ENCODE results near the gene EIF1B. TPM values are rescaled to one million over a fixed set of nuclear protein-coding genes. Genes with fewer than 3 reads are reported as not detected.
"Not testable (repeated sequence)": the region's sequence is repeated elsewhere in the genome, so short reads cannot be mapped to it uniquely, and the experiment has no call there.

Gene EIF1B
- total RNA-seq, result 10 to 100 TPM; 68.9 to 70.4 TPM

DNA sequence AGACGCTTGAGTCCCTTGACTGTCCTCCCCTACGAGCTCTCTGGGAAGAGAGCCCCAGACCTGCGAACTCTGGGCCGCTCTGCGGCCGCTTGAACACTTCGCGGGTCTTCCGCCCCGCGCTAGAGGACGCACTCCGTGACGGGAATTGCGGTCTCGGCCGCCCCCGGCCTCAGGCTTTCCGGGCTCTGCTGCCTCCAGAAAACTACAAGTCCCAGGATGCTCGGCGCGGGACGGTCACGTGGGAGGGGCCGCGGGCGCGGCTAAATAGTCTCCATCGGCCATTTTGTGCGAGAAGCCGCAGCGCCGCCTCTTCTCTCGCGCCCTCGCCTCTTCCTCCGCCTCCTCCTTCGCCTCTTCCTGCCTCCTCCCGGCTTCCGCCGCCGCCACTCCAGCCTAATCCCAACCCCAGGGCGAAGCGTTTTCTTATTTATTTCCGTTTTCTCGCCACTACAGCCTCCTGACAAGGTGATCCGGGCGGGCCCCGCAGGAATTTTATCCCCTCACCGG lies at the start of gene EIF1B:
TSS of gene EIF1B (plus strand) at position 290 of the 507 bp plus-strand sequence. CDS start 235 bp downstream, outside the sequence.
- POLR2A ChIA-PET, result interaction anchor here (0.6 to 1.6 kb wide), 4 partner anchors 76 to 148 kb away, joined by 3 to 5 read pairs (median 4); partner anchors contain the start of gene RPL14
- CTCF ChIA-PET, result interaction anchor here (0.9 to 1.9 kb wide), 5 partner anchors 17 to 130 kb away, joined by 3 to 15 read pairs (median 5); no protein-coding TSS in a partner anchor

DNA sequence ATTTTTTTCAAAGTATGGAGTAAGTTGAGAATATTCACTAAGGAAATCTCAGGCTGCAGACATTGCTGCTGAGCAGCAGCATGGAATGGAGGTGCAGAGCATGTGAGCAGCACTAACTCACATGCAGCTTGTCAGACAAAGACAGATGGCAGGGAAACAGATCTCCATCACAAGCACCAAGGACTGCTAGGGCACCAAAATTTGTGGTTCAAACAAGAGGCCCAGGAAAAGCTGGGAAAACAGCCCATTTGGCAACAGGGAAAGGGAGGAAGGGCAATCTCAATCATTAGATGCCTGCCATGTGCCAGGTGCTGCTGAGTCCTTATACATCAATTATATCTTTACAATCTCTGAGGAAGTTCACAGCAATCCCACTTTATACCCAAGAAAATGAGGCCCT lies 47.2 kb upstream of the EIF1B start:
- POLR2A ChIA-PET, result no interaction called here
- CTCF ChIA-PET, result interaction anchor here (1.0 kb wide), 1 partner anchor 47 kb away, joined by 3 read pairs; no protein-coding TSS in a partner anchor

DNA sequence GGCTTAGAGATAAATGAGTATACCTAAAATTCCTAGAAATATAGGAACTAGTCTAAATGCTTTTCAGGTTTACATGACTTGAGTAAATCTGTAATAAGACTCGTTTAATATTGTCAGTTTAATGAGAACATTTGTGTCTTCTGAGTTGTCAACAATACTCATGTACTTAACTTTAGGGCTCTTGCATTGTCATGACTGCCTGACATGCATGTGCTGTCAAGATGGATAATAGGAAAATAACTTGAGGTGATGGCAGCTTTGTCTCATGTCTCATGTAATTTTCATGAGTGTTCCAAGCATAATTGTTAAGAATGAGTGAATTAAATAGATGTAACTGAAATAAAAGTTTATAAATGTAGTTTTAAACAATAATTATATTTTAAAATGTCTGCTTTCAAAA lies 45.1 kb upstream of the EIF1B start:
- ChIA-PET CTCF (no interaction called here), POLR2A (no interaction called here)

GRCh38 chr3:40265181-40265580 lies 44.3 kb upstream of the EIF1B start:
- CTCF ChIA-PET, result no interaction called here
- POLR2A ChIA-PET, result no interaction called here

GRCh38 chr3:40267937-40268724 lies 41.4 kb upstream of the EIF1B start:
- CTCF ChIA-PET, result no interaction called here
- POLR2A ChIA-PET, result no interaction called here

- ChIA-PET POLR2A (no interaction called here), CTCF (no interaction called here)
Measured at GRCh38 chr3:40268802-40269524, 40.5 kb upstream of the EIF1B start.

DNA sequence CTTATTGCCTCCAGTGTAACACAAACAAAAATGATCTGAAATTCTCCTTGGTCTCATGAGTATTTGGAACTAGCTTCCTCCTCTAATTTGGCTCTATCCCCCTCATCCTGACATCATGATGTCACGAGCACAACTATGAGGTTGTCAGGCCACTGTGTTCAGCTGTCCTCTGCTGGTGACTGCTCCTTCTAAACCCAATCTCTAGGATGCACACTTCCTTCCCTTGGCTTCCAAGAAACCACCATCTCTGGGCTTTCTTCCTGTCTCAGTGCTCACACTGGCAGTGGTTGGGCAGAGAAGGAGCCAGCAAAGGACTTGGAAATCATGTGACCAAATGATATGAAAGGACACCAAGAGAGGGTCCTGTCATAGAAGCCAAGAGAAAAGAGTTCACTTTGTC lies 30.7 kb upstream of the EIF1B start:
- ChIA-PET POLR2A (no interaction called here), CTCF (no interaction called here)

DNA sequence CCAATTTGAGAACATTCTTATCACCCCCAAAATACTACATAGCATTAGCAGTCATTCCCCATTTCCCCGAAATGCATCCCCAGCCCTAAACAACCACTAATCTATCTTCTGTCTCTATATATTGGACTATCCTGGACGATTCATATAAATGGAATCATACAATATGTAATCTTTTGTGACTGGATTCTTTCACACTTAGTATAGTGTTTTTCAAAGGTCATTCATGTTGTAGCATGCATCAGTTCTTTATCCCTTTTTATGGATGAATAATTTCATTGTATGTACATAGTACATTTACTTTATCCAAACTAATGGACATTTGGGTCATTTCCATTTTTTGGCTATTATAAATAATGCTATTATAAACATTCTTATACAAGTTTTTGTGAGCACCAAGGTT lies 27.5 kb upstream of the EIF1B start:
- ChIA-PET CTCF (no interaction called here), POLR2A (no interaction called here)

DNA sequence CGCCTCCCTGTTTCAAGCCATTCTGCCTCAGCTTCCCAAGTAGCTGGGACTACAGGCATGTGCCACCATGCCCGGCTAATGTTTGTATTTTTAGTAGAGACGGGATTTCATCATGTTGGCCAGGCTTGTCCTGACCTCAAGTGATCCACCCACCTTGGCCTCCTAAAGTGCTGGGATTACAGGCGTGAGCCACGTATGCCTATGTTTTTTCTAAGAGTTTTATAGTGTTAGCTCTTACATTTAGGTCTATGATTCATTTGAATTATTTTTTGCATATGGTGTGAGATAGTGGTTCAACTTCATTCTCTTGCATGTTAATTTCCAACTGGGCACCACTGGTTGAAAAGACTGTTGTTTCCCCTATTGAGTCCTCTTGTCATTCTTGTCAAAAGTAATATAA lies 26.4 kb upstream of the EIF1B start:
- CTCF ChIA-PET, POLR2A ChIA-PET: not testable (repeated sequence)

GRCh38 chr3:40287248-40287647 lies 22.3 kb upstream of the EIF1B start:
- CTCF ChIA-PET, result no interaction called here

GRCh38 chr3:40290396-40290795 lies 19.1 kb upstream of the EIF1B start:
- POLR2A ChIA-PET, result no interaction called here

More at GRCh38 chr3:40287248-40287647, 22.3 kb upstream of the EIF1B start:
- POLR2A ChIA-PET, result no interaction called here

GRCh38 chr3:40291471-40291870 lies 18.0 kb upstream of the EIF1B start:
- CTCF ChIA-PET, result no interaction called here
- POLR2A ChIA-PET, result no interaction called here

More at GRCh38 chr3:40290396-40290795, 19.1 kb upstream of the EIF1B start:
- CTCF ChIA-PET, result no interaction called here

DNA sequence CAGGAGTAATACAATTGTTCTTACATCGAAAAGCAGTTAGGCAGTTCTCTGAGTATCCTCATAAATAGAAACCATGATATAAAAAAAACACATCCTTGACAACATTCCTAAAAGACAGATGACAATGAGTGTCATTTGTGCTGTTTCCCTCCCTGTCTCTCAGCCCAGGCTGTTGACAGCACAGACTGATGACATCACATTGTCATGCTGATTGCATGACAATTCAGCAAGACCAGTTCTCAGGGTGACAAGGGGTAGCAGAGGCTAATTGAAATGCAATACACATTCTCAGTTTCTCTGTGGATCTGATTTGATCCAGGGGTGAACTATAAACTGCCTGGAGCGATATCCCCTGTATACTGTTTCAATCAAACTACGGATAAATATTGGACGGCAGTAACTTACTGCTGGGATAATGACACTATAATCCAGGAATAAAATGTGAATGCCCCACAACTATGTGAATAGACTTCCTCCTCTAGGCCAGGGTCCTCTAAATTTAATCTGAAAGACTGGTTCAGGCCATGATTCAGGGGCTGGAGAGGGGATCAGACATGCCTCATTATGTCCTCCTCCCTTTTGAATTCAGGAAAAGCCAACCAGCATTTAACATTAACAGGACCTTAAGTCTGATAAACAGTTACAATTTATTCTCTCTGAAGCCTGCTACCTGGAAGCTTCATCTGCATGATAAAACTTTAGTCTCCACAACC lies 16.7 kb upstream of the EIF1B start:
- POLR2A ChIA-PET, result no interaction called here
- CTCF ChIA-PET, result no interaction called here

GRCh38 chr3:40294434-40294833 lies 15.1 kb upstream of the EIF1B start:
- POLR2A ChIA-PET, result no interaction called here
- CTCF ChIA-PET, result no interaction called here

DNA sequence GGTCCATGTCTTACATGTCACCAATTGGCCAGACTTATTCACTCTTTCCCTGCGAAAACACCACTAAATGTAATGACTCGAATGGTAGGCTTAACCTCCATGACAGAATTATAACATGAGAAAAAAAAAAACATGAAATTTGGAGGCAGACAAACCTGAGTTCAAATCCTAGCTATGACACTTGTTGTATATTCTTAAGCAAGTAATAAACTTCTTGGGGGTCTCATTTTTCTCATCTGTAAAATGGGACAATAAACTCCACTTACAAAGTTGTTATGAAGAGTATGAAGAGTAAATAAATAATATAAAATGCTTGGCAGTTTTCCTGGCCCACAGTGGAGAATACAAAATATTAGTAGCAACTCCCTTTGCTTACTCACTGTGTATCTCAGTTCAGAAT lies 11.4 kb upstream of the EIF1B start:
- POLR2A ChIA-PET, result no interaction called here
- CTCF ChIA-PET, result no interaction called here

GRCh38 chr3:40299130-40299720 lies 10.3 kb upstream of the EIF1B start:
- POLR2A ChIA-PET, result no interaction called here
- CTCF ChIA-PET, result no interaction called here

- CTCF ChIA-PET, result no interaction called here
Measured at GRCh38 chr3:40299721-40300335, 9.7 kb upstream of the EIF1B start.

GRCh38 chr3:40302784-40303183 lies 6.7 kb upstream of the EIF1B start:
- ChIA-PET POLR2A (no interaction called here), CTCF (interaction anchor here (1.0 kb wide), 1 partner anchor 14 kb away, joined by 3 read pairs; no protein-coding TSS in a partner anchor)

More at GRCh38 chr3:40299721-40300335, 9.7 kb upstream of the EIF1B start:
- POLR2A ChIA-PET, result no interaction called here

GRCh38 chr3:40304352-40304751 lies 5.2 kb upstream of the EIF1B start:
- CTCF ChIA-PET, result no interaction called here
- POLR2A ChIA-PET, result no interaction called here

DNA sequence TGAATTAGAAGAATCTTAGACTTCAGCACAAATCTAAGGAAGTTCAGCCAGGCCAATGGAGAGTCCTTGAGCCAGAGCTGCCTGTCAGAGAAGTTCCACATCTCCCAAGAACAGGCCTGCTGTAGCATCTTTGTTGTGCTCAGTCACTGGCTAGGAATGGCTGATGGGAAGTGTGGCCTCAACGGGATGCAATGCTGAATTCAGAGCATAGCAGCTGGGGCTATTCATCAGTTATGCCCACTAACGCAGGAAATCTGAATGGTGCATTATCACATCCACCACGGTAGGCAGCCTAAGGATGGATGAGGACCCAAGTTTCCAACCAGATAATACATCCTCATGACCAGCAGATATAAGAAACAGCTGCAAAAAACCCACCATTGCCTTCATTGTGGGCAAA lies 3.2 kb upstream of the EIF1B start:
- ChIA-PET CTCF (no interaction called here), POLR2A (no interaction called here)

Data from activated CD8-positive, alpha-beta memory T cell treated with anti-CD3 and anti-CD28 coated beads for 36 hours (primary cell).